Skin epidermis (tissue), 12 donors: Measurements from ENCODE around the gene MDH1B.
A peak's percentile ranks its signal among the peaks of the same experiment; 100 is the strongest.
"Not testable (repeated sequence)": the region's sequence is repeated elsewhere in the genome, so short reads cannot be mapped to it uniquely, and the experiment has no call there.

ENCODE experiments used
- H3K27ac ChIP-seq, 21 experiments: fragments of 200-600 bp; sonication (generic) in 11 of 21; one replicate each; pipeline ENCODE4 v1.5.0; 2020; ENCODE audit warnings: mild to moderate bottlenecking in 3 of 21, inconsistent platforms in 2 of 21, moderate library complexity in 2 of 21
- H3K4me3 ChIP-seq, 7 experiments: fragments of 200-600 bp; sonication (generic) in 2 of 7; one replicate each; pipeline ENCODE4 v1.5.0; 2020; ENCODE audit warnings: inconsistent platforms in 2 of 7, mild to moderate bottlenecking in 2 of 7, moderate library complexity in 1 of 7

The MDH1B gene

GRCh38 chr2:206765242-206766056, at the start of gene MDH1B, which contains the start of gene FASTKD2:
TSS of gene MDH1B (minus strand) at chr2:206765328. CDS start at chr2:206765271, 57 bp downstream.
TSS of gene FASTKD2 (plus strand) at chr2:206765606. CDS start at chr2:206766694, 1,088 bp downstream.
- H3K27ac ChIP-seq = peak within 1 kb of the TSS; percentile 37 to 97 (median 90)
- peak within 1 kb of the TSS; percentile 44 to 86 (median 77) for H3K4me3 ChIP-seq

GRCh38 chr2:206814498-206814897, 49.4 kb upstream of the MDH1B start:
- H3K4me3 ChIP-seq = no peak overlapping the region
- H3K27ac ChIP-seq = no peak overlapping the region

GRCh38 chr2:206812471-206812870, 47.3 kb upstream of the MDH1B start:
- not testable (repeated sequence) for H3K4me3 ChIP-seq, H3K27ac ChIP-seq

- H3K4me3 ChIP-seq, H3K27ac ChIP-seq: not testable (repeated sequence)
Measured at GRCh38 chr2:206807624-206808023, 42.5 kb upstream of the MDH1B start.

DNA sequence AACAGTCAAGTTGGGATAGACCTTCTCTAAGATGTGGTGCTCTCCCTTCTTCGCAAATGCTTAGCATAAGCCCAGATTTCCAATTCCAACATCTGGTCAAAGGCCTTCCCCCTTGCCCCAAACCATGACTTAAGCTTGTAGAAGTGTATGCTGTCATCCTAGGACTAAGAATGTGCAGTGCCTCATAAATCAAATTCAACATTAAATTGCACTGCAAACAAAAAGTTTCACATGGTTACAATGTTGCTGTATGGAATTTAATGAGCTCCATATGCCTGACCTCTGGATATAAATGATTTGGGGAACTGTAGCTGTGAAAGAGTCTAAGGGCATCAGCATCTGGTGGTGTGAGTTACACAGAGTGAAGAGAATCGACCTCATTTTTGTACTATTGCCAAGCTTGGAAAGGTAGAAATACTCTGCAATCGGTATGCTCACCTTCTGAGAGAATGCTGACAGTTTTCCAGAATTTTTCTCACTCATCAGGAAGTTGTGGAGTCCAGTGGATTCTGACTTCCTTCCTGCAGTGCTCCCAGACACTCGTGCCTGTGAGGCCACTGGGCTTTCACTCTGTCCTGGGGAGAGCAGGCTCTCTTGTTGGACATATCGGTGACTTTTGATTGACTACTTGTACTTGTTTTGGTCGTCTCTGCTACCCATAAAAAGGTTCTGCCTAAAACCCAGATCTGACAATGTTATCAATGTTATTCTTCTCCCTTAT, 40.9 kb upstream of the MDH1B start:
- Histone ChIP-seq H3K27ac (peak overlapping the region in 1 of 21 experiments; percentile 22), H3K4me3 (no peak overlapping the region)

DNA sequence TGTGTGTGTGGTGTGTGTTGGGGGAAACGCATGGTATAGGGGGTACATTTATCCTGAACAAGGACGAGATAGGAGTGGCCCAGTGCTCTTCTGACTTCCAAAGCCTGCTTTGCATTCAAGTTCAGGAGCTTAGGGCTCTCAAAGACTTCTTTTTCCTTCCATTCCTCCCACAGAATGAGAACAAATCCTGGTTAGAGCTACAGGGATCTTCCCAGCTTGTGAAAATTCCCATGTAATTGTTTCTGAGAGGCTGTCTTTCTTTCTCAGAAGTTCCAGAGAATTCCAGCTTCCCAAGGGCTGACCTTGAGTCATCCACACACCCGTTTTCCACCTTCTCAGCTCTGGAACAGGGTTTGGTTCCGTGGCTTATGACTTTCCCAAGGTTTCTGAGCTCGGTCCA, 39.2 kb upstream of the MDH1B start:
- H3K27ac ChIP-seq = peak overlapping the region in 1 of 21 experiments; percentile 3
- H3K4me3 ChIP-seq = no peak overlapping the region

DNA sequence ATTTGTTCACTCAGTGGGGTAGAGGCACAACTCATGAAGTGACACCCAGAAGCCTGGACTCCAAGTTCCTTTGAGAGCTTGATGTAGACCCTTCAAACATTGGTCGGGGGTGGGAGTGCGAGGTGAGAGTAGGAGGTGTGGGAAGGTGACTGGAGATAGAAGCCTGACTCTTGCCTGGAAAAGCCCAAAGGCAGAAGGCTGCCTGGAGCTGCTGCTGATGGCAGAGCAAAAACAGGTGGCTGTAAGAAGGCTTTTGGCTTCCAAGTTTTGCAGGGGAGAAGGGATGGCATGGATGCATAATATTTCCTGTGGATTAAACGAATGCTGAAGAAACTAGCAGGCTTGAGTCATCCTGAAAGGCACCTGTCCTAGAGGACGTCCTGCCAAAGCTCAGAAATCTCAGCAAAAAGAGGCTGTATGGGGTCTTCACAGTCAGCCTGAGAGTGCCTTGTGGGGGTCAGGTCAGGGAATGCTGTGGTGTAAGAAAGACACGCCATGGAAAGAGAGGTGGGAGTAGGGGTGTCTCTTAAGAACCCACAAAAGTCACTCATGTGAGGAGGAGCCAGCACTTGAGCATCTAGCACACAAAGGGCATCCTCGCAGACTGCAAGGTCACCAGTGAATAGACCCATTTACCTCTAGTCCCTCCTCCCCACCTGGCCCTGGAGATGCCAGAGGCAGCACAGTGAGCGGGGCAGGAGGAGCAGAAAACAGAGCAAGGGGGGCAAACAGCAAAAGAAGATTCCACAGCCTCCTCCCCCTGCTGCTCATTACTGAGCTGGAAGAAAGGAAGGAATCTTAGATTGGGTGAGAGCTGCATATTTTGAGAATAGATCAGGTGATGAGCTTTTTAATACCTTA, 37.8 kb upstream of the MDH1B start:
- H3K27ac ChIP-seq = no peak overlapping the region
- H3K4me3 ChIP-seq = no peak overlapping the region

- H3K4me3 ChIP-seq = no peak overlapping the region
- no peak overlapping the region for H3K27ac ChIP-seq
Measured at GRCh38 chr2:206801418-206802189, 36.5 kb upstream of the MDH1B start.

DNA sequence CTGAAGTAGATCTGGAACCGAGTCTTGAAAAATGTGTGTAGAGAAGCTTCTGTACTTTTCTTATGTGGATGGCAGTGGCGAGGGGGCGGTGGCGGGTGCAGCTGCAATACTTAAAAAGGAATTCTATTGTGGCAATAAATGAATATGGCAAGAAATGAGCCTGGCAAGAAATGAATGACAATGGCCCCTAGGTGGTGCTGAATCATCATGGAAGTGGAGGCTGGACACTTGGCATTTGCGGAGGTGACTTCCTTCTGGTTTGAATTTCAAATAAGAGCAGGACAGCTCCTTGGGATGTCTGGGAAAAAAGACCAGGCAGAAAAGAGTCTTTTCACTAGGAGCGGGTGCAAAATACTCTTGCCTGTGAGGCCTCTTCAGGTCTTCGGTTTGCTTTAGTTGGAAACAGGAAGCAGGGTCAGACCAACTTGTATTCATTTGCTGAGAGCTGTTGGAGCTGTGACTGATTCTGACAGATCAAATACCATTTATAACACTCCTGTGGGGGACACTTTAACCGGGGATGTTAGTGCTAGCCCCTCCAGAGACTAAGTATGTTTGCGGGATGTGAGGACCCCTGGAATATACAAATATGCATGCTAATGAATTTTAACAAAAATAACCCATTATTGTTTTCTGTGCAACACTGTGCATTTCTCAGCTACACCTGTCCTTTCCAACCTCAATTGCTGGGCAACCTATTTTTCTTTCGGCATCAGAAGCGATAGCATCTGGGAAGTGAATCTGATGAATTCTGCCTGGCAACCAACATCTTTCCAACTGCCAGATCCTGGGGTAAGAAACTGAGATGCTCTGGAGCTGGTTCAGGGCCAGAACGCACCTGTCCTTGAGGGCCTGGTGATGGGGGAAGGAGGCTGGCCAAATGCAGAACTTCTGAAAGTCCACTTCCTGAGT, 35.6 kb upstream of the MDH1B start:
- Histone ChIP-seq H3K27ac (no peak overlapping the region), H3K4me3 (no peak overlapping the region)

GRCh38 chr2:206799083-206799482, 34.0 kb upstream of the MDH1B start:
- H3K27ac ChIP-seq = no peak overlapping the region
- H3K4me3 ChIP-seq = no peak overlapping the region

DNA sequence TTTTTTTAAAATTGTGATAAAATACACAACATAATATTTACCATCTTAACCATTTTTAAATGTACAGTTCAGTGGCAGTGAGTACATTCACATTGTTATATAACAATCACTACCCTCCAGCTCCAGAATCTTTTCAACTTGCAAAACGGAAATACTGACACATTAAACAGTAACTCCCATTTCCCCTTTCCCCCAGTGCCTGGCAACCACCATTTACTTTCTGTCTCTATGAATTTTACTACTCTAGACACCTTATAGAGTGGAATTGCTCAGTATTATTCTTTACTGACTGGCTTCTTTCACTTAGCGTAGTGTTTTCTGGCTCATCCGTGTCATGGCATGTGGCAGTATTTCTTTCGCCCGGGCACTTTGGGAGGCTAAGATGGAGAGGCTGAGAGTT, 32.9 kb upstream of the MDH1B start:
- peak overlapping the region in 1 of 21 experiments; percentile 4 for H3K27ac ChIP-seq
- H3K4me3 ChIP-seq = no peak overlapping the region

- Histone ChIP-seq H3K27ac (no peak overlapping the region), H3K4me3 (no peak overlapping the region)
Measured at GRCh38 chr2:206797376-206797775, 32.2 kb upstream of the MDH1B start.

DNA sequence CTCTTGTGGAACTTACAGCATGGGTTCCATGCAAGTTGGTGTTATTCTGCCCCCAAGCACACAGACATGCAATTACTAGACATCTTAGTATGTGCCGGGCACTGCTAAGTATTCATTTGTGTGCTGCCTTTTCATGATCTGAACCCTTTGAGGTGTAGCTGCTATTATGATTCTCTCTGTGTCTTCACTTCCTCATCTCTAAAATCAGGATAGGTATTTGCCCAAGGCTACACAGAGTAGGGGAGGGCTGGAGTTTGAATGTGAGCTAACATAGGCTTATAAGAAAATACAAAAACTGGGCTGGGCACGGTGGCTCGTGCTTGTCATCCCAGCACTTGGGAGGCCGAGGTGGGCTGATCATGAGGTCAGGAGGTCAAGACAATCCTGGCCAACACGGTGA, 27.5 kb upstream of the MDH1B start:
- H3K27ac ChIP-seq = no peak overlapping the region
- no peak overlapping the region for H3K4me3 ChIP-seq

DNA sequence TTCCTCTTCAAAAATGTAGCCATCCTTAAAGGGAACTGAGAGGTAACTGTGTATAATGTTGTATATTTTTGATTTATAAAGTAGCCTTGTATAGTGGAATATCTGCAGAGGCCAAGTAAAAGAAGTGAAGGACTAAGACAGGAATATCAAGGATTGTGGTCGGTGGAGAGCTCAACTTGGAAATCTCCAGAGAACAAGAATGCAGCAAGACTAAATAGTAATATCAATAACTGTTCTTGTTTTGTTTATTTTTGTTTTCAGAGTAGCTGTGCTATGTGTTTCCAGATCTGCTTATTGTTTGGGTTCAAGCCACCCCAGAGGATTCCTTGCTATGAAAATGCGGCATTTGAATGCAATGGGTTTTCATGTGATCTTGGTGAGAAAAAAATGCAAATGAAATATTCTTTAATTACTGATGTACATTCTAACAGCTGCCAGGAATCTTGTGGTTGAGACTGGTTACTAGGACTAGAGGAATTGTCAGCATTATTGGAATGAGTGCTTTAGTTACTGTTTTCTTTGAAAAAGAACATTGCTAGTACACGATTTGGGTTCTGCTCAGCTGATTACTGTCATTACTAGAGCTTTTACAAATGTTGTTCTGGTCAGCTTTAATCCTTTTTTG, 25.3 kb upstream of the MDH1B start:
- H3K27ac ChIP-seq = no peak overlapping the region

GRCh38 chr2:206784559-206785353, 19.6 kb upstream of the MDH1B start:
- Histone ChIP-seq H3K27ac (no peak overlapping the region), H3K4me3 (no peak overlapping the region)

More for the DNA sequence above, 25.3 kb upstream of the MDH1B start:
- no peak overlapping the region for H3K4me3 ChIP-seq

DNA sequence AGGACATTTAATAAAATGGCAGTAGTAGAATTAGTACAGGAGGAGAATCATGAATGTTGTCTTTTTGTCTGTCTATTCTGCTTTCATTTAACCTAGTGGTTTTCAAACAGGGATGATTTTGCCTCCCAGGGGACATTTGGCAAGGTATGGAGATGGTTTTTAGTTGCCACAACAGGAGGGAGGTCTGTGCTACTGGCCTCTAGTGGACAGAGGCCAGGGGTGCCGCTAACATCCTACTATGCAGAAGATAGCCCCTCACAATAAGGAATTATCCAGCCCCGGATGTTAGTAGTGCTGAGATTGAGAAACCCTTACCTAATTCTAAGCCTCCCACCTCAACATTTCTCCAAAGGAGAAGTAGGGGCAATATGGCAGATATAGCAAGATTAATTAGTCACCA, 18.6 kb upstream of the MDH1B start:
- Histone ChIP-seq H3K4me3 (no peak overlapping the region), H3K27ac (no peak overlapping the region)

GRCh38 chr2:206780671-206781070, 15.5 kb upstream of the MDH1B start:
- Histone ChIP-seq H3K4me3 (no peak overlapping the region), H3K27ac (no peak overlapping the region)
